Measurements from ENCODE around the gene CAPZB.

CAPZB gene

DNA sequence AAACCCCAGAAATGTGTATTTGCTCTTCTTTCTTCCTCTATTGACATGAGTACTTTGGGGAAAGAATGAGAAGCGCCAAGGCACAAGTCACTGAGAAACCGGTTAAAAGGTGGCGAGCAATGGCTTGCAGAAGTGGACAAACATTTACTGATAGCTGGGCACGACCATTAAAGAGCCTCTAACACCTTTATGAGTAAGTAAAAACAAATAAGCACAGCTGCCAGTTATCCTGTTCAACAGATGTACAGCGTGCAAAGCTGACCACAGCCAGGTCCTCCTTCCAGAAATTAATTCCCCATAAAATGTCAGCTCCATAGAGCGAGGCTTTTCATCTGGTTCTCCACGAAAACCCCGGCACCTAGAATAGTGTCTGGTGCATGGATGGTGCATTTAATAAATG is 72.7 kb downstream of the CAPZB start:
- no peak for DNase-seq
- Histone ChIP-seq H3K4me3 (ENCODE audit: low read depth, low read length) (no peak overlapping the region), H3K36me3 (no peaks in the 10 kb centered on the region), H3K27me3 (no peaks in the 10 kb centered on the region), H3K9me3 (no peaks in the 10 kb centered on the region), H3K4me1 (no peaks in the 10 kb centered on the region)
- TF ChIP-seq, protein P1, sequence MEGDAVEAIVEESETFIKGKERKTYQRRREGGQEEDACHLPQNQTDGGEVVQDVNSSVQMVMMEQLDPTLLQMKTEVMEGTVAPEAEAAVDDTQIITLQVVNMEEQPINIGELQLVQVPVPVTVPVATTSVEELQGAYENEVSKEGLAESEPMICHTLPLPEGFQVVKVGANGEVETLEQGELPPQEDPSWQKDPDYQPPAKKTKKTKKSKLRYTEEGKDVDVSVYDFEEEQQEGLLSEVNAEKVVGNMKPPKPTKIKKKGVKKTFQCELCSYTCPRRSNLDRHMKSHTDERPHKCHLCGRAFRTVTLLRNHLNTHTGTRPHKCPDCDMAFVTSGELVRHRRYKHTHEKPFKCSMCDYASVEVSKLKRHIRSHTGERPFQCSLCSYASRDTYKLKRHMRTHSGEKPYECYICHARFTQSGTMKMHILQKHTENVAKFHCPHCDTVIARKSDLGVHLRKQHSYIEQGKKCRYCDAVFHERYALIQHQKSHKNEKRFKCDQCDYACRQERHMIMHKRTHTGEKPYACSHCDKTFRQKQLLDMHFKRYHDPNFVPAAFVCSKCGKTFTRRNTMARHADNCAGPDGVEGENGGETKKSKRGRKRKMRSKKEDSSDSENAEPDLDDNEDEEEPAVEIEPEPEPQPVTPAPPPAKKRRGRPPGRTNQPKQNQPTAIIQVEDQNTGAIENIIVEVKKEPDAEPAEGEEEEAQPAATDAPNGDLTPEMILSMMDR (IDR thresholded peaks at IDR 0.05; ENCODE audit: low read depth, low read length), result no peak

DNA sequence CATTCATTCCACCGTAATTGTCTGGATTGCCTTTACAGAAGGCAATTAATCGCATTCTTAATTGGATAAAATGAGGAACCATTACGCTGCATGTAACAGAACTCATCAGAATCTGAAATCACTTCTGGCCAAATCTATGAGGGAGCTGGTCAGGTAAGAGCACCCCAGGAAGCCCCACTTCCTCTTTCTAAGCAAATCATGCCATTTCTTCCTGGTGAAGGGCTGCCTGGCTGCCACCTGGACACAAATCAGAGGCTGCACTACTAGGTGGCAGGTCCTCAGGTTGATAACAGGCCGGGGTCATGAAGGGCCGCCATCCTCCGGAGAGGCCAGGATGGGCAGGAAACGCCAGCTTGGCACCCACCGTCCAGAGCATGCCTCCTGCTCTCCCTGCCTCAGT is 73.7 kb downstream of the CAPZB start:
- H3K27me3 ChIP-seq, result no peaks in the 10 kb centered on the region
- no peaks in the 10 kb centered on the region for H3K4me1 ChIP-seq
- no peaks in the 10 kb centered on the region for H3K9me3 ChIP-seq
- no peak for DNase-seq
- TF ChIP-seq, protein P1 (IDR thresholded peaks at IDR 0.05; ENCODE audit: low read depth, low read length), result no peak
- H3K4me3 ChIP-seq (ENCODE audit: low read depth, low read length), result no peak overlapping the region
- H3K36me3 ChIP-seq, result no peaks in the 10 kb centered on the region

DNA sequence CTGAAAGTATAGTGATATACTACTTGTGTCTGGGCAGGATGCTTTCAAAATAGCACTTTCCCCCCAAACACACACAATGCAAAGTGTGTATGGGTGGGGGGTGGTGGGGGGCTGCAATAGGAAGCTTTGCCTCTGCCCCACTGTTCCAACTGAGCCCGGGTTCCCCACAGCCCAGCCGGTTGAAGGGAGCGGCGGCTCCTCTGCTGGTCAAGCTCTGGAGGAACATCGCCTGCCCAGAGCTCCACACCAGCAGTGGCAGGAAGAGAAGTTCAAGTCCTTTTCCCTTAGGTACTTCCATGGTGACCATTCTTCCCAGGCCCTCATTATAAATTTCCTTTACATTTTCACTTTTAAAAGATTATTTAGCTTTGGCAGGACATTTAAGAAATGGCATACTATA is 74.9 kb downstream of the CAPZB start:
- TF ChIP-seq, protein P1 (IDR thresholded peaks at IDR 0.05; ENCODE audit: low read depth, low read length), result no peak

DNA sequence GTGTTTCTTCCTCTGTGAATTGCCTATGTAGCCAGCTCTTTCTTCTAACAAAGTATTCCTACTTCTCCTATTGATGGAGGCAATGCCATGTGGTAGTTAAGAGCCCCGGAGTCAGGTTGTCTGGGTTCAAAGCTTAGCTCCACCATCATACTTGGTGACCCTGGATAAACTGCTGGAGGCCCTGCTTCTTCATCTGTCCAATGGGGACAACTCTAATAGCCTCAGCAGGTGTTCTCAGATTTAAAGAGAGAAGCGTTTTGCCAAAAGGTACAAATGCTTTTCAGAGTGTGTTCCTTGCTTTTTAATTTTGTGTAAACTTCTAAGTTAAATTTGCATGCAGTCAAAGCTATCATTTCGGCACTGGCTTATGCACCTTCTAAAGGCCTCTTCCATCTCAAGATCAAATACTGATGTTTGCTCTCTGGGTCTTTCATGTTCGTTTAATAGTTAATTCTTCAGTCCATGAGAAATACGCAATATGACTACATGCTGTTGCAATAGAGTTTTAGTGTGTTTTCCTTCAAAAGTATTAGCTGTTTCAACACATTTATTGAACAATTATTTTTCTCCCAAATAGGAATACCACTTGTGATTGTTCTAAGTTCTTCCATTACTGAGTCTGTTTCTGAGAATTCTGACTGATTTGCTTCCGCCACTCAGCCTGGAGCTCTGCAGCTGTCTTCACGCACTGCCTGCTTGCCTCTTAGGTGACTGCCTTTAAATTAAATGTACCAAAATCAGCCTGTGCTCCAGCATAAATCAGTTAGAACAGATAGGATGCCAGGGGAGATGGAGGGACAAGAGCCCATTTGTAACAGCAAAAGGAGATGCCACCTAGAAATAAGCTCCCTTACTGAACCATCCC is 75.6 kb downstream of the CAPZB start:
- H3K36me3 ChIP-seq, result no peaks in the 10 kb centered on the region
- no peaks in the 10 kb centered on the region for H3K27me3 ChIP-seq
- no peak overlapping the region for H3K4me3 ChIP-seq (ENCODE audit: low read depth, low read length)
- H3K9me3 ChIP-seq, result no peaks in the 10 kb centered on the region
- no peak for DNase-seq
- TF ChIP-seq, protein P1 (IDR thresholded peaks at IDR 0.05; ENCODE audit: low read depth, low read length), result no peak
- no peaks in the 10 kb centered on the region; the same call in 1 of the 2 replicates for H3K4me1 ChIP-seq

More for the DNA sequence above, 74.9 kb downstream of the CAPZB start:
- DNase-seq, result no peak
- Histone ChIP-seq H3K27me3 (no peaks in the 10 kb centered on the region), H3K4me1 (no peaks in the 10 kb centered on the region; the same call in 1 of the 2 replicates), H3K36me3 (no peaks in the 10 kb centered on the region), H3K9me3 (no peaks in the 10 kb centered on the region), H3K4me3 (ENCODE audit: low read depth, low read length) (no peak overlapping the region)

DNA sequence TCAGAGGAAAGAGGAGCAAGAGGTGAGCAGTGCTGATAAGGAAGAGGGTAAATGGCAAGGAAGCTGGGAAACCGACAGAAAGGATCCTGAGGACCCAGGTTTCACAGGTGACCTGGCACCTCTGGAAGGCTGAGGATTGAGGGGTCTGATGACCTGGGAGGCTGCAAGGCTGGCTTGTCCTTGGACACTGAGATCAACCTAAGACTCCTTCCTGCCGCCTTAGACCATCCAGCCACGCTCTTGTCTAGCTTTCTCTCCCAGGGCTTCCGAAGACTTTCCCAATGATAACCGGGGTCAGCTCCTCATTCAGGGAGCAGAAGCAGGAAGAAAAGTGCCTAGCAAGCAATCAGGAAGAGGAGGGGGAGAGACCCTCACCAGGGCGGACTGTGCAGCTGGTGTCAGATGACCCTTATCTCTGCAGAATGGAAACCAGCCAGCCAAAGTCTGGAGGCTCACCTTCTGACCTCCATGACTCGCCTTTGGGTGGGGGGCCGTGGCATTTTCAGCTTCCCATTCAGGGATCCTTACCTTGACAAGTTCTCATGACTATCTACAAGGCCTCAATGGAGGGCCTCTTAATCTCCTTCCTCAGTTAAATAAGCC is 77.7 kb downstream of the CAPZB start:
- Histone ChIP-seq H3K4me1 (no peaks in the 10 kb centered on the region; the same call in 1 of the 2 replicates), H3K9me3 (no peaks in the 10 kb centered on the region), H3K4me3 (ENCODE audit: low read depth, low read length) (no peak overlapping the region), H3K27me3 (no peaks in the 10 kb centered on the region), H3K36me3 (no peaks in the 10 kb centered on the region)
- TF ChIP-seq, protein P1 (IDR thresholded peaks at IDR 0.05; ENCODE audit: low read depth, low read length), result no peak
- DNase-seq, result no peak

DNA sequence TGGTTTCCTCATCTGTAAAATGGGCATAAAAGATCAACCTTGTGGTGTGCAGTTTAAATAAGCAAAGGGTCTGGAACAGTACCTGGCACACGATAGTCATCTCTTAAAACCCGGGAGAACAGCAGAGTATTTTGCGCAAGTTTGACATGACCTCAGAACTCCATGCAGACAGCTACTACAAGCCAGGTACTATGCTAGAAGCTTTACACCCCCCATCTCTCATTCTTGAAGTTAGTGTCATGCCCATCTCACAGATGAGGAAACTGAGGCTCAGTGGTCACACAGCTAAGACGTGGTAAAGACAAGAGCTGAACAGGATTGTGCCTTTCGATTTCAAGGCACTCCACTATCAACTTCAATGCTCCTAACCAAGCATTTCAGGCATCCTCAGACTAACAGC is 78.7 kb downstream of the CAPZB start:
- Histone ChIP-seq H3K27me3 (no peaks in the 10 kb centered on the region), H3K4me3 (ENCODE audit: low read depth, low read length) (no peak overlapping the region), H3K36me3 (no peaks in the 10 kb centered on the region), H3K9me3 (no peaks in the 10 kb centered on the region), H3K4me1 (no peaks in the 10 kb centered on the region; the same call in 1 of the 2 replicates)
- TF ChIP-seq, protein P1 (IDR thresholded peaks at IDR 0.05; ENCODE audit: low read depth, low read length), result no peak
- no peak for DNase-seq

All from BE2C (cell line).